GM19328 (cell line): ENCODE results near the gene SV2A.
A peak's percentile ranks its signal among the peaks of the same experiment; 100 is the strongest.
"Not testable (repeated sequence)": the region's sequence is repeated elsewhere in the genome, so short reads cannot be mapped to it uniquely, and the experiment has no call there.

Source experiments
- ATAC-seq: cut with Tn5 transposase; IDR thresholded peaks from one replicate; pipeline ENCODE4 v1.9.1; 2021; ENCODE audit warnings: mild to moderate bottlenecking, moderate library complexity; ENCODE audit not compliant: unreplicated experiment

The SV2A gene

DNA sequence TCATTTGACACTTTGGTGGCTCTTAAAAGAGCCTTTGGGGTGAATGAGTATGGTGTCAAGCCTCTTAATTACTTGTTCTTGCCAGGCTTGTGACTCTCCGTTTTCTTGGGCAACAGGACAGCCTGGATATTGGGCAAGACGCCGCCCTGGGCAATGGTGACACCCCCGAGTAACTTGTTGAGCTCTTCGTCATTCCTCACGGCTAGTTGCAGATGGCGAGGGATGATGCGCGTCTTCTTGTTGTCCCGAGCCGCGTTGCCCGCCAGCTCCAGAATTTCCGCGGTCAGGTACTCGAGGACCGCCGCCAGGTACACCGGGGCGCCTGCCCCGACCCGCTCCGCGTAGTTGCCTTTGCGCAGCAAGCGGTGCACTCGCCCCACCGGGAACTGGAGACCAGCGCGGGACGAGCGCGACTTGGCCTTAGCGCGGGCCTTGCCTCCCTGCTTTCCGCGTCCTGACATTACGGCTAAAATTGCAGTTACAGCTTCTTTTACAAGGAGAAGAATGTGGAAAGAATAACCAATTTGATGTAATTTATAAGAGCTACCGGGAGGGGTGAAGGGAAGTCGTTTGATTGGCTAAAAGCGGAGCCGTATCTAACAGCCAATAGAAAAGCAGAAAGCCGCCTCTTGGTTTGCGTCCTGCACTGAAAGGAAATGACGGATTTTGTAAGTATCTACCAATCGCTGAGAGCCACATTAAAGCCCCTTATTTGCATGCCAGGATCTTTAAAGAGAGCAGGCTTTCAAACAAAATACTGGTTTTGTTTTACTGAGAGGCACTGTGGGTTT, 30.0 kb downstream of the SV2A start:
- peak; percentile 36 for ATAC-seq

DNA sequence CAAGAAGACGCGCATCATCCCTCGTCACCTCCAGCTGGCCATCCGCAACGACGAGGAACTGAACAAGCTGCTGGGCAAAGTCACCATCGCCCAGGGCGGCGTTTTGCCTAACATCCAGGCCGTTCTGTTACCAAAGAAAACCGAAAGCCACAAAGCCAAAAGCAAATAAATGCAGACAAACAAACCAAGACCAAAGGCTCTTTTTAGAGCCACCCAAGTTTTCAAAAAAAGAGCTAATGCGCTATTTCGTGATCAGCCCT, 30.5 kb downstream of the SV2A start:
- not testable (repeated sequence) for ATAC-seq

GRCh38 chr1:149886396-149887195, 31.0 kb downstream of the SV2A start:
- peak; percentile 68 for ATAC-seq

GRCh38 chr1:149886121-149886395, 31.6 kb downstream of the SV2A start:
- not testable (repeated sequence) for ATAC-seq

GRCh38 chr1:149885339-149886120, 32.1 kb downstream of the SV2A start:
- no peak for ATAC-seq

DNA sequence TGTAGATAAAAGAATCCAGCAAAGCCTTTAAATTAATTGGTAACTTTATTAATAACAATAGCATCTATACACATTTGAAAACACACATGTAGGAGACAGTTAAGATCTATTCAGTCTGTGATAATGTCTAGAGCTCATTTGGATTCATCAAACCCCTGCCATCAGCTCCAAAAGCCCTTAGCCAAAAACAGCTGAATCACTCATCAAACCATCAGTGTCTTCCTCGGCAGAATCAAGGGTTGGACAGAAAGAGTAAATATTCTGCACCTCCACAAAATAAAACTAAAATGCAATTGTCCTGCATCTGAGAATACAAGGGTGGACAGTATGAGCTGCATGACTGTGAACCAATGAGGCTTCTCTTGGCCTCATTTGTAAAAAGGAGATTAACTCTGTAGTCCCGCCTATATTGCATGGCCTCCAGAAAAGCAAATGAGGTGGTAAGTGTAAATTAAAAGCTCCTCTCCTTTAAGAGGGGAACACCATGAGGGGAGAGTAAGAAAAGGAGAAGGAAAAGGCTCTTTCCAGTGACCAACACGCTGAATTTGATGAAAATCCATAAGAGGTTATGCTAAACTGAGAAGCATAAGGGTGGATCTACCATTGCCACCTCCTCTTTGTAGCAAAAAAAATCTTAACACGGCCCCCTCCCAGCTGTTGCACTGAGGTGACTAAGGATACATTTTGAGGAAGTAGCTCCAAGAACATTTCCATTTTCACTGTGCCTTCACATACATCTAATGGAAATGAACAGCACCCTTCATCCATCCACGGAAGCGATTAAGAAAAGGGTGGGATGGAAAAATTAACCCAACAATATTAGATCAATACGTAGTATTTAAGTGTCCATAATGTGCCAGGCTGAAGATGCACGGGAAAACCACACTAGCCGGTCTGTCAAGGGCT, 33.0 kb downstream of the SV2A start:
- no peak for ATAC-seq

DNA sequence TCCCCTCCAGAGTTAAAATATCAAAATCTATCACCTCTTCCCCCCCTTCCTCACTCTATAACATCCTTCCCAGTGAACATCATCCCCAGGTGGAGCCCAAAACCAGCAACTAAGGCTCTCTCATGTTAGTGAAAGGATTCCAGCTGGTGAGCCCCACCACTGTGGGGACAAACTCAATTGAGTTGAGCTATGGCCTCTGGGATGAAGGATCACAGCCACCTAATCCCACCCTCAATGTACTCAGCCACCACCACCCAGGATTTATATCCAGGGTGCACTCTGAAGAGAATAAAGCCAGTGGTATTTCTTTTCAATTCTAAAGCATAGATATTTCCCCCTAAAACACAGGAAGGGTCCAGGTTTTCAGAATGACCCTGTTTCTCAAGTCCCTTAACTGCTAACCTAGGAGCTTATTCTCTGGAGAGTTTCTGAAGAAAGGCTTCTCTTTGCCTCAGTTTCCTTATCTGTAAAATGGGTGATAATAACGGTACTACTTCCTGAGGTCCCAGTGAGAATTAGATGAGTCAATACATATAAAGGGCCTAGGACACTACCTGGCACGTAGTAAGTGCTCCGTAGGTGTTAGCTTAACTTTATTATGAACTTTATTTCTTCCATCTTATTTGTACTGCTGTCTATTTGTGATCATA, 33.9 kb downstream of the SV2A start:
- no peak for ATAC-seq

GRCh38 chr1:149881876-149882275, 35.8 kb downstream of the SV2A start:
- ATAC-seq = no peak

GRCh38 chr1:149879556-149879955, 38.1 kb downstream of the SV2A start:
- no peak for ATAC-seq

DNA sequence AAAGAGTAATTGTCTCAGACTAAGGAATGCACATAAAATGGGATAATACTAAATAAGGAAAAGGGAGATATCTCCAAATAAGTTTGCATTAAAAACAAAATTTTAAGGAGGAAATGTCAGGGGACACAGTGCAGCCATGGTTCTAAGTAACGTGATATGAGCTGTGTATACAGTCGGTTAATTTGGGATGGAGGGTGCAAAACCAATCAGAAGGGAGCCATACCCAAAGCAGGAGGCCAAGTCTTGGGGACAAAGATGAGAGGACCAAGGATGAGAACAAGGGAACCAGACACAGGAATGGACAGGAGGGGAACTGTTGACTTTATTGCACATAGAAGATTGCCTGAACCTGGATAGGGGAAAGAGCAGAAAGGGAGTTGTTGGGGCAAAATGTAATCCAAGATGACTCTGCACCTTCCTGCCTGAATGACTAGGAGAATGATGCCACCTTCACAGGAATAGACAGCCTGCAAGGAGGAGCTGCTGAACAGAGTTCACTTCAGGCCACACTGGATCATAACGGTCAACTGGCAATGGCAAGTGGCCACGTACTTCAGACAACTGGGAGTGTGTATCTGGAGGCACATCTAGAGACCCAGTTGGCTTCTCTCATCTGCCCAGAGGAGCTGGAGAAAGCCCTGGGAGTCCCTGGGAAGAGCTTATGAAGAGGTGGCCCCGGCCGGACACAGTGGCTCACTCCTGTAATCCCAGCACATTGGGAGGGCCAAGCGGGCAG, 40.3 kb downstream of the SV2A start:
- no peak for ATAC-seq

DNA sequence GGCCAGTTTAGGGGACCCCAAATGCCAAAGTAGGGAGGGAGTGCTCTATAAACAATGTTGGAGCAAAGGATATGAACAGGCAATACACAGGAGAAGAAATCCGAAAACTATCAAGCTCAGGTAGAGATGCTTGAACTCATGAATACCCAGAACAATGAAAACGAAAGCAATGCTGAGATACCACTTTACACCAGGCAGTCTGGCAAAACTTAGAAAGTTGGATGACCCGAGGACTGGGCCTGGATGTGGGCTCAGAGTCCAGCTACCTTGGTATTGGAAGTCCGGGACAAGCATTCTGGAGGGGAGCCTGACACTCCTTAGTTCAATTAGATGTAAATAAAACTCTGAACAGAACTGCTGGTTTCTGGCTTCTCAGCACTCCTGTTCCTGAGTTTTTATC, 44.6 kb downstream of the SV2A start:
- not testable (repeated sequence) for ATAC-seq

GRCh38 chr1:149866887-149867286, 50.8 kb downstream of the SV2A start:
- not testable (repeated sequence) for ATAC-seq

DNA sequence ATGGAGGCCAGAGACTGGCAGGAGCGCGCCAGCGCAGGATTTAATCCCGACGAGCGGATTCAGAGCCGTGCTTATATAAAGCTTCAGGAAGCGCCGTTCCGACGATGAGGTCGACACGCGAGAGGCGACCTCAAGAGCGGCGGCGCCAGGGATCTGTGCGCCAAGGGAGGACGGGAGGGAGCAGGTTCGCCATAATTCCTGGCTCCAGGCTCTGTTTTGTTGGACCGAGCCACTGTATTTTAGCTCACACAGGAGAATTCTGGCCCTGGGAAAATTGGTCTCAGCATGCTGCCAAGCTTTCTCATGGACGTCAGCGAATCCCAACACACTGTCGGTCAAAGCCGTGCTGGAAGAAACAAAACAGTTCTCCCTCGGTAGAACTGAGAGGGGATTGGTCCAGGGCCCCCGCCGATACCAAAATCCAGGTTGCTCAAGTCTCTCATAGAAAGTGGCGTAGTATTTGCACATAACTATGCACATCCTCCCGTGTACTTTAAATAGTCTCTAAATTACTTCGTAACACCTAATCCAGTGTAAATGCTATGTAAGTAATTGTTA, 56.1 kb downstream of the SV2A start:
- ATAC-seq = not testable (repeated sequence)

DNA sequence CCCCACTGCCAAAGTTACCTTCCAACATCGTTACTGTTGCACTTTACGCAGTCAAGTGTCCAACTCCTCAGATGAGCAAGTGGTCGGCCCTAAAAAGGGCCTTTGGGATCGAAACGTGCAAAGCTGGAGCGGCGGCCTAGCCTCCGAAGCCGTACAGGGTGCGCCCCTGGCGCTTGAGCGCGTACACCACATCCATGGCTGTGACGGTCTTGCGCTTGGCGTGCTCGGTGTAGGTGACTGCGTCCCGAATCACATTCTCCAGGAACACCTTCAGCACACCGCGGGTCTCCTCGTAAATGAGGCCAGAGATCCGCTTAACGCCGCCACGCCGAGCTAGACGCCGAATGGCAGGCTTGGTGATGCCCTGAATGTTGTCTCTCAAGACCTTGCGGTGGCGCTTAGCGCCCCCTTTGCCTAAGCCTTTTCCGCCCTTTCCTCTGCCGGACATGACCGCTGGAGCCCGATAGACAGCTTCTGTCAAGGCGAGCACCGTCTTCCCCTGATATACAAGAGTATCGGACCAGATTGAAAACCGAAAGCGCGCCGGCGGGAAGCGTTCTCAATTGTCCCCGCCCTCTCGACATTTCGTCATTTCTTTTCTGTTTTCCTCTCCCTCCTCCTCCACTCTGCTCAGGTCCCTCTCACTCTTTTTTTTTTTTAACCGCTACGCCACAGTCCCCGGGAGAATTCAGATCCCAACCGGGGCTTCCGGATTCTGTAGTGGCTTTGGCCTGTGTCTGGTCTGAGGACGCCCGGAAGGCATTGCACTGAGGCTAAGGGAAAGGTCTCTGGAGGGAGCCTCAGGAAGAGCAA, 56.8 kb downstream of the SV2A start:
- ATAC-seq = peak; percentile 56

- peak; percentile 1 for ATAC-seq
Measured at GRCh38 chr1:149860271-149860670, 57.4 kb downstream of the SV2A start.
